CD4-positive, alpha-beta T cell (primary cell): ENCODE data around the gene RAB8A. TPM values are rescaled to one million over a fixed set of nuclear protein-coding genes. Genes with fewer than 3 reads are reported as not detected.

Experiments
- ATAC-seq: fragments of 200-7000 bp; cut with Tn5 transposase; one replicate; pipeline ENCODE4 v1.10.0; 2022; ENCODE audit warnings: mild to moderate bottlenecking; ENCODE audit not compliant: poor library complexity
- CTCF ChIA-PET: fragments of 350-600 bp; sonication (Branson Sonifier 250); formaldehyde crosslinking; loops from one replicate; lab custom pipeline; 2021; ENCODE audit warnings: antibody characterized with exemption, inconsistent platforms; lab: Charles Lee
- POLR2A ChIA-PET: fragments of 350-600 bp; sonication (Branson Sonifier 250); formaldehyde crosslinking; loops from one replicate; lab custom pipeline; 2021; ENCODE audit warnings: antibody characterized with exemption, inconsistent platforms; lab: Charles Lee
- DNase-seq, 14 experiments: peaks; one replicate each; pipeline ENCODE4 v3.0.0-alpha.2; 2013 to 2020; ENCODE audit warnings: mixed read lengths in 2 of 14
- H3K27ac ChIP-seq, 2 donors: one replicate each; pipeline versions ENCODE4 v1.5.1 to v1.7.0; 2013; ENCODE audit warnings: low read length in 2 of 2, low read depth in 1 of 2, mild to moderate bottlenecking in 1 of 2
- H3K27me3 ChIP-seq, 2 experiments: 1 replicate in 1 of 2; 2 replicates in 1 of 2; pipeline versions ENCODE4 v1.6.1 to v1.7.0; 2013; ENCODE audit warnings: low read length in 2 of 2, control low read depth in 1 of 2, mild to moderate bottlenecking in 1 of 2, moderate library complexity in 1 of 2; ENCODE audit not compliant: insufficient read depth in 2 of 2, control insufficient read depth in 1 of 2
- H3K36me3 ChIP-seq: one replicate; pipeline ENCODE4 v1.6.1; 2013; ENCODE audit warnings: low read length, control low read depth; ENCODE audit not compliant: insufficient read depth
- H3K4me1 ChIP-seq: one replicate; pipeline ENCODE4 v1.6.1; 2013; ENCODE audit warnings: low read length, control low read depth; ENCODE audit not compliant: insufficient read depth
- H3K4me3 ChIP-seq: one replicate; pipeline ENCODE4 v1.5.1; 2013; ENCODE audit warnings: mild to moderate bottlenecking, low read length, moderate library complexity
- H3K9me3 ChIP-seq, 2 experiments: 1 replicate in 1 of 2; 2 replicates in 1 of 2; pipeline versions ENCODE4 v1.6.1 to v1.7.0; 2013; ENCODE audit warnings: low read length in 2 of 2, mild to moderate bottlenecking in 2 of 2, control low read depth in 1 of 2, moderate library complexity in 1 of 2; ENCODE audit not compliant: control insufficient read depth in 1 of 2, insufficient read depth in 1 of 2
- H3K27ac Mint-ChIP-seq: one replicate; pipeline ENCODE4 v1.8.0; 2020; ENCODE audit warnings: mixed read lengths
- H3K27me3 Mint-ChIP-seq: one replicate; pipeline ENCODE4 v1.8.0; 2021; ENCODE audit warnings: mixed read lengths
- H3K36me3 Mint-ChIP-seq: one replicate; pipeline ENCODE4 v1.8.0; 2021; ENCODE audit warnings: low read depth, mixed read lengths
- H3K4me1 Mint-ChIP-seq: one replicate; pipeline ENCODE4 v1.8.0; 2021; ENCODE audit warnings: low read depth, mixed read lengths
- H3K4me3 Mint-ChIP-seq: one replicate; pipeline ENCODE4 v1.8.0; 2020; ENCODE audit warnings: mild to moderate bottlenecking, mixed read lengths
- H3K9me3 Mint-ChIP-seq: one replicate; pipeline ENCODE4 v1.8.0; 2020; ENCODE audit warnings: mixed read lengths
- intact Hi-C, 2 experiments: fragments of 100-400 bp; cut with DNase I in 1 of 2; cut with micrococcal nuclease in 1 of 2; formaldehyde crosslinking; loops; one replicate each; pipeline versions ENCODE4 v1.15.1 to v1.9.0; 2023 to 2025; cut with DNase I, micrococcal nuclease
- total RNA-seq, 174 experiments: library from RNA in 2 of 174; stranded (reverse) in 2 of 174; gene quantifications; one replicate each; pipeline ENCODE4 v1.2.3 and lab custom pipeline; 2021 to 2026
- TF ChIP-seq, protein P1 (sequence below): fragments of 200-600 bp; IDR thresholded peaks from one replicate; pipeline ENCODE4 v1.8.0; 2022; ENCODE audit warnings: antibody characterized with exemption, mild to moderate bottlenecking

Gene RAB8A
- total RNA-seq, 2 experiments from 2014 or later, result 74.9 to 79.0 TPM

DNA sequence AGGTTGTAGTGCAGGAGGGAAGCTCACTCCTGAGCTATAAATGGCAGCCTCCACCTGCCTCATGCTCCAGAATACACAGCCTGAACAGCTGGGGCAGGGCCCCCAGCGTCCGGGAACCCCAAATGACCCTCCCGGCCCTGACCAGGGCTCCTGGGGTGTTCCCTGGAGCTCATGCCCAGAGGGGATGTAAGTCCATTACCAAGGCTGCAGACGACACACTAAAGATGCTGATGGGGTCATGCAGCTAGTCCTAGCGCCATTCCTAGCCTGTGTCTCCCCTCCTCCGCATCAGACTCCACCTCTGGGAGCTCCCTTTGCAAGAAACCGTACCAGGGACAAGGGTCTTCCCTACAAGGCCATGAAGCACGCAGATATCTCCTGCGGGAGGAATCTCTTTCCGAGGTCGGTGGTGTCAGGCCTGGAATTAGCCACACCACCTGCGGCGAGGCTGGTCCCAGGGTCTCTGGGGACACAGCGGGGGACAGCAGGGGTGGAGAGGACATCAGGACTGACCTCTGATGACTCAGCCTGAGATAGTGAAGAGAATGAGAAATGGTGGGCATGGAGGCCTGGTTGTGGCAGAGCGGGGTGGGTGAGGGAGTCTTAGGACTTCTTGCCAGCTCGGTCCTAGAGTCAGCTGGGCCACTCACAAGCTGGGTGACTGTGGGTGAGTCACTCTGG is 47.3 kb upstream of the RAB8A start:
- DNase-seq (peak in 1 of 14 experiments; percentile 18), ATAC-seq (no peak)
- Histone ChIP-seq H3K4me1 (peaks cover 30% of the 10 kb centered on the region), H3K9me3 (no peaks in the 10 kb centered on the region), H3K4me3 (no peak overlapping the region), H3K27ac (no peak overlapping the region), H3K27me3 (no peaks in the 10 kb centered on the region), H3K36me3 (no peaks in the 10 kb centered on the region)
- ChIA-PET POLR2A (interaction anchor here (0.9 to 2.8 kb wide), 3 partner anchors 10 to 47 kb away, joined by 3 to 12 read pairs (median 3); partner anchors contain the start of gene RAB8A), CTCF (interaction anchor here (2.1 to 3.3 kb wide), 2 partner anchors 22 to 23 kb away, joined by 20 to 22 read pairs; no protein-coding TSS in a partner anchor)
- H3K27me3 Mint-ChIP-seq, result no peaks in the 10 kb centered on the region
- no peak overlapping the region for H3K4me3 Mint-ChIP-seq
- H3K27ac Mint-ChIP-seq, result no peak overlapping the region
- H3K36me3 Mint-ChIP-seq, result no peaks in the 10 kb centered on the region
- H3K9me3 Mint-ChIP-seq, result no peaks in the 10 kb centered on the region
- intact Hi-C loops, result loop anchor here in 1 of 2 experiments (5.0 kb wide), 1 partner anchor 33 kb away; no protein-coding TSS in a partner anchor
- TF ChIP-seq, protein P1, sequence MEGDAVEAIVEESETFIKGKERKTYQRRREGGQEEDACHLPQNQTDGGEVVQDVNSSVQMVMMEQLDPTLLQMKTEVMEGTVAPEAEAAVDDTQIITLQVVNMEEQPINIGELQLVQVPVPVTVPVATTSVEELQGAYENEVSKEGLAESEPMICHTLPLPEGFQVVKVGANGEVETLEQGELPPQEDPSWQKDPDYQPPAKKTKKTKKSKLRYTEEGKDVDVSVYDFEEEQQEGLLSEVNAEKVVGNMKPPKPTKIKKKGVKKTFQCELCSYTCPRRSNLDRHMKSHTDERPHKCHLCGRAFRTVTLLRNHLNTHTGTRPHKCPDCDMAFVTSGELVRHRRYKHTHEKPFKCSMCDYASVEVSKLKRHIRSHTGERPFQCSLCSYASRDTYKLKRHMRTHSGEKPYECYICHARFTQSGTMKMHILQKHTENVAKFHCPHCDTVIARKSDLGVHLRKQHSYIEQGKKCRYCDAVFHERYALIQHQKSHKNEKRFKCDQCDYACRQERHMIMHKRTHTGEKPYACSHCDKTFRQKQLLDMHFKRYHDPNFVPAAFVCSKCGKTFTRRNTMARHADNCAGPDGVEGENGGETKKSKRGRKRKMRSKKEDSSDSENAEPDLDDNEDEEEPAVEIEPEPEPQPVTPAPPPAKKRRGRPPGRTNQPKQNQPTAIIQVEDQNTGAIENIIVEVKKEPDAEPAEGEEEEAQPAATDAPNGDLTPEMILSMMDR, result no peak
- H3K4me1 Mint-ChIP-seq, result peaks cover 18% of the 10 kb centered on the region

DNA sequence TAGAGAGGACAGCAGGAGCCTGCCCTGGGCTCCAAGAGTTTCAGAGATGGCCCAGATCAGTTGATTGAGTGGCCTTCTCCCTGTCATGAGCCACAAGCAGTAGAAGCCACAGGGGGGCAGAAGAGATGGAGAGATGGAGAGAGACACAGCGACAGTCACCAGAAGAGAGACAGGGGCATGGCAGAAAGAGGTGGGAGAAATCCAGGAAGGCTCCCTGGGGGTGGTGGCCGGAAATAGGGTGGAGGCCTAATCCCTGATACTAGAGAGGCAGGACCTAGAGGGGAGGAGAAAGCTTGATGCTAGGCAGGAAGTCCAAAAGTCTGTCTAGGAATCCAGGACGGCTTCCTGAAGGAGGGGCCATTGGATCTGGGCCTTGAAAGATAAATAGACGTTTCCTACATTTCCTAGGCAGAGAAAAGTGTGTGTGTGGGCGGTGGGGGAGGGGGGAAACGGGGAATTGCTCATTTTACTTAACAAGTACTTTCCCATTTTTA is 45.0 kb upstream of the RAB8A start:
- peak overlapping the region; percentile 72 for H3K27ac Mint-ChIP-seq
- ChIA-PET CTCF (interaction anchor here (1.0 to 1.7 kb wide), 3 partner anchors 20 to 44 kb away, joined by 6 to 7 read pairs (median 7); partner anchors contain the start of gene RAB8A), POLR2A (interaction anchor here (1.1 kb wide), 3 partner anchors 9 to 118 kb away, joined by 3 to 5 read pairs (median 3); partner anchors contain the start of genes FAM32A and TPM4)
- peaks cover 18% of the 10 kb centered on the region for H3K4me1 Mint-ChIP-seq
- H3K36me3 ChIP-seq, result no peaks in the 10 kb centered on the region
- no peak overlapping the region for H3K4me3 ChIP-seq
- no peaks in the 10 kb centered on the region for H3K9me3 Mint-ChIP-seq
- no peaks in the 10 kb centered on the region for H3K9me3 ChIP-seq
- H3K27me3 Mint-ChIP-seq, result no peaks in the 10 kb centered on the region
- no peak overlapping the region for H3K27ac ChIP-seq
- intact Hi-C loops, result loop anchor here in 1 of 2 experiments (1.0 kb wide), 1 partner anchor 116 kb away; no protein-coding TSS in a partner anchor
- H3K36me3 Mint-ChIP-seq, result no peaks in the 10 kb centered on the region
- peak in 11 of 14 experiments; percentile 34 to 80 (median 48) for DNase-seq
- no peaks in the 10 kb centered on the region for H3K27me3 ChIP-seq
- ATAC-seq, result no peak
- peaks cover 53% of the 10 kb centered on the region for H3K4me1 ChIP-seq
- TF ChIP-seq, protein P1, result peak; percentile 52
- H3K4me3 Mint-ChIP-seq, result peak overlapping the region; percentile 5

DNA sequence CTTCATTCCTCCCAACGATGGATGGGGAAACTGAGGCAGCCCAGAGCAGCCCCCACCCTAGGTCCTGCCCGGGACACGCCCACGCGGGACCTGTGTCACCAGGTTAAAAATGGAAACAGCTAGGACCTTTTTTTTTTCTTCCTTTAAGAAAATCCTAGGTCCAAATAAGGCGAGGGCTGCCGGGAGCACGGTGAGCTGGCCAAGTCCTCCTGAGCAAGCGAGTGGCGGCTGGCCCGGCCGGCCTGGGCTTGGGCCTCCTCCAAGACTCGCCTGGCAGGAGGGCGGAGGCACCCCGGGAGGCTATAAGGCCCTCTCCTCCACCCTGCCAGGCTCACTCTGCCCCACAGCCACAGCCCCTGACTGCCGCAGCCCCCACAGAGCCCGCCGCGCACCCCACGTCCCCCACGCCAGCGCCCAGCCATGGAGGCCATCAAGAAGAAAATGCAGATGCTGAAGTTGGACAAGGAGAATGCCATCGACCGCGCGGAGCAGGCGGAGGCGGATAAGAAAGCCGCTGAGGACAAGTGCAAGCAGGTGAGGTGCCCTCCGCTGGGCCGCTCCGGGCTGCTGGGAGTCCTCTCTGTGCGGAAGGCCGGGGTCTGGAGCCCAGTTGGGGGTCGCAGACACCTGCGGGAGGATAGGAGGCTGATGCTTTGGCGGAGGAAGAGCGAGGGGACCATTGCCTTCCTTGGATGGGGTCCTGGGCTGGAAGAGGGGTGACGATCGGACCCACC is 44.3 kb upstream of the RAB8A start:
- TF ChIP-seq, protein P1, result no peak
- Histone ChIP-seq H3K4me3 (no peak overlapping the region), H3K27ac (no peak overlapping the region), H3K36me3 (no peaks in the 10 kb centered on the region), H3K9me3 (no peaks in the 10 kb centered on the region), H3K4me1 (peaks cover 56% of the 10 kb centered on the region), H3K27me3 (no peaks in the 10 kb centered on the region)
- ATAC-seq (no peak), DNase-seq (peak in 1 of 14 experiments; percentile 16)
- ChIA-PET CTCF (no interaction called here), POLR2A (interaction anchor here (0.6 to 1.1 kb wide), 3 partner anchors 8 to 29 kb away, joined by 3 to 5 read pairs (median 3); partner anchors contain the start of gene TPM4)
- intact Hi-C loops, result no loop called here
- Mint-ChIP-seq H3K4me1 (peaks cover 19% of the 10 kb centered on the region), H3K4me3 (no peak overlapping the region), H3K27ac (peak overlapping the region; percentile 72), H3K36me3 (no peaks in the 10 kb centered on the region), H3K9me3 (no peaks in the 10 kb centered on the region), H3K27me3 (no peaks in the 10 kb centered on the region)
